Liver (tissue), 9 donors: ENCODE measurements around the gene CDR2. TPM values are rescaled to one million over a fixed set of nuclear protein-coding genes. Genes with fewer than 3 reads are reported as not detected.

Source experiments
- DNase-seq: peaks from one replicate; pipeline ENCODE4 v3.0.0-alpha.2; 2017; ENCODE audit warnings: low spot score
- H3K27ac ChIP-seq, 2 donors: one replicate each; pipeline ENCODE4 v1.7.0; 2013; ENCODE audit warnings: inconsistent platforms in 2 of 2, low read length in 2 of 2, control low read depth in 1 of 2, low read depth in 1 of 2, mild to moderate bottlenecking in 1 of 2
- H3K27me3 ChIP-seq, 4 donors: one replicate each; pipeline versions ENCODE4 v1.6.1 to v1.7.0; 2013; ENCODE audit warnings: low read length in 3 of 4, inconsistent platforms in 1 of 4, mild to moderate bottlenecking in 1 of 4, moderate library complexity in 1 of 4; ENCODE audit not compliant: control insufficient read depth in 4 of 4, insufficient read depth in 4 of 4
- H3K36me3 ChIP-seq, 4 donors: one replicate each; pipeline versions ENCODE4 v1.6.1 to v1.7.0; 2013; ENCODE audit warnings: low read length in 3 of 4, mild to moderate bottlenecking in 3 of 4, low read depth in 1 of 4, moderate library complexity in 1 of 4; ENCODE audit not compliant: control insufficient read depth in 4 of 4, insufficient read depth in 3 of 4
- H3K4me1 ChIP-seq, 4 donors: one replicate each; pipeline versions ENCODE4 v1.6.1 to v1.7.0; 2013; ENCODE audit warnings: low read length in 3 of 4, mild to moderate bottlenecking in 3 of 4, moderate library complexity in 1 of 4; ENCODE audit not compliant: control insufficient read depth in 4 of 4, insufficient read depth in 4 of 4
- H3K4me3 ChIP-seq, 3 donors: one replicate each; pipeline versions ENCODE4 v1.6.1 to v1.7.0; 2013; ENCODE audit warnings: low read length in 3 of 3, control low read depth in 1 of 3, low read depth in 1 of 3, mild to moderate bottlenecking in 1 of 3
- H3K9ac ChIP-seq, 2 donors: one replicate each; pipeline ENCODE4 v1.7.0; 2013; ENCODE audit warnings: low read length in 2 of 2, mild to moderate bottlenecking in 2 of 2, moderate library complexity in 2 of 2, control low read depth in 1 of 2, low read depth in 1 of 2
- H3K9me3 ChIP-seq, 4 donors: one replicate each; pipeline versions ENCODE4 v1.6.1 to v1.7.0; 2013; ENCODE audit warnings: low read length in 3 of 4; ENCODE audit not compliant: control insufficient read depth in 4 of 4
- FOXA1 ChIP-seq: IDR thresholded peaks from 2 replicates; pipeline ENCODE4 v1.6.1; 2016; ENCODE audit warnings: antibody characterized with exemption
- FOXA2 ChIP-seq: IDR thresholded peaks from 2 replicates; pipeline ENCODE4 v1.6.1; 2016; ENCODE audit warnings: antibody characterized with exemption
- GABPA ChIP-seq, 2 donors: IDR thresholded peaks in 1 of 2; conservative IDR thresholded peaks in 1 of 2; 2 replicates each; pipeline ENCODE4 v1.6.1; 2016; ENCODE audit warnings: antibody characterized with exemption in 2 of 2, mild to moderate bottlenecking in 1 of 2, moderate library complexity in 1 of 2
- HNF4A ChIP-seq, 2 donors: conservative IDR thresholded peaks; 2 replicates each; pipeline ENCODE4 v1.6.1; 2016; ENCODE audit warnings: antibody characterized with exemption in 2 of 2, mild to moderate bottlenecking in 2 of 2
- HNF4G ChIP-seq: IDR thresholded peaks from 2 replicates; pipeline ENCODE4 v1.6.1; 2016; ENCODE audit warnings: antibody characterized with exemption
- JUND ChIP-seq, 2 donors: IDR thresholded peaks; 2 replicates each; pipeline ENCODE4 v1.6.1; 2016; ENCODE audit warnings: antibody characterized with exemption in 2 of 2
- NR2F2 ChIP-seq: IDR thresholded peaks from 2 replicates; pipeline ENCODE4 v1.6.1; 2016; ENCODE audit warnings: antibody characterized with exemption
- RAD21 ChIP-seq, 2 donors: IDR thresholded peaks; 2 replicates each; pipeline ENCODE4 v1.6.1; 2016; ENCODE audit warnings: antibody characterized with exemption in 2 of 2, mild to moderate bottlenecking in 2 of 2
- RXRA ChIP-seq, 2 donors: IDR thresholded peaks; 2 replicates each; pipeline ENCODE4 v1.6.1; 2017 to 2018; ENCODE audit warnings: antibody characterized with exemption in 2 of 2, mild to moderate bottlenecking in 1 of 2
- SP1 ChIP-seq: IDR thresholded peaks from 2 replicates; pipeline ENCODE4 v1.6.1; 2018; ENCODE audit warnings: antibody characterized with exemption, mild to moderate bottlenecking
- TAF1 ChIP-seq: conservative IDR thresholded peaks from 2 replicates; pipeline ENCODE4 v1.6.1; 2016; ENCODE audit warnings: antibody characterized with exemption, mild to moderate bottlenecking
- YY1 ChIP-seq: IDR thresholded peaks from 2 replicates; pipeline ENCODE4 v1.6.1; 2016; ENCODE audit warnings: antibody characterized with exemption, mild to moderate bottlenecking
- WGBS: extraction: QIAGEN DNeasy Blood & Tissue Kit; methylation state at CpG from one replicate; pipeline ENCODE4 v1.1.7; 2013; 5-methylcytosine and 5-hydroxymethylcytosine counted together
- polyA plus RNA-seq, 2 donors: library from polyadenylated mRNA; stranded (reverse) in 1 of 2; unstranded in 1 of 2; fragments of 200-250 nt in 1 of 2; fragments of >200 nt in 1 of 2; fragmentation: Nextera tagmentation in 1 of 2; extraction: Ambion mirVana in 1 of 2; gene quantifications; one replicate each; pipeline versions ENCODE4 v1.2.1 to v1.2.3, GENCODE V29; 2013 to 2015
- total RNA-seq, 2 donors: library from RNA; depleted of rRNA; stranded (reverse); fragments of >200 nt; gene quantifications; one replicate each; pipeline ENCODE4 v1.2.3, GENCODE V29; 2014
- TF ChIP-seq, protein P1 (sequence below): IDR thresholded peaks from 2 replicates; pipeline ENCODE4 v1.6.1; 2016; ENCODE audit warnings: antibody characterized with exemption, mild to moderate bottlenecking
- TF ChIP-seq, protein P2 (sequence below): IDR thresholded peaks from 2 replicates; pipeline ENCODE4 v1.6.1; 2016; ENCODE audit warnings: antibody characterized with exemption
- TF ChIP-seq, protein P3 (sequence below): IDR thresholded peaks from 2 replicates; pipeline ENCODE4 v1.6.1; 2016; ENCODE audit warnings: antibody characterized with exemption
- TF ChIP-seq, protein P4 (sequence below): fragments of 150-350 bp; IDR thresholded peaks from 2 replicates; pipeline ENCODE4 v1.5.1; 2017; ENCODE audit warnings: improper control_type of control experiment, low read depth, low read length; ENCODE audit not compliant: missing input control
- TF ChIP-seq, protein P5 (sequence below): IDR thresholded peaks from 2 replicates; pipeline ENCODE4 v1.6.1; 2016; ENCODE audit warnings: antibody characterized with exemption
- donor health status: healthy.
- donor health status: healthy.
- donor health status: healthy.
- donor health status: healthy.
- donor health status: healthy.

The CDR2 gene
- total and polyA plus RNA-seq, 4 donors = 2.9 to 12.1 (median 9.7) TPM

DNA sequence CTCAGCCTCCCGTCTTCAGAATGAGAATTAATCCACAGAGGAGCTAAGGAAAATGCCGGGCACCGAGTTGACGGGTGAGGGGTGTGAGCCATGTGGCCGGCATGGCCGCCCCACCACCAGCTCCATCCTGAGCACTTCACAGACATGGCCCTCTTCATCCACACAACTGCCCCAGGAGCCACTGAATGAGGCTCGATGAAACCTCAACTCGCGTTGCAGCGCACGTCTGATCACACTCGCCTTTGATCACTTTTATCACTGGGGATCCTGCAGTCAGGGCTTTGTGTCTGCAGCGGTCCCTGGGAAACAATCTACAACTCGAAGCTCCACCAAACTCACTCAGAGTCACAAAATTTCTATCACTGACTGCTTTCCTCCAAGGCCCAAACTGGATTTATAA, 46.7 kb upstream of the CDR2 start:
- Histone ChIP-seq H3K4me1 (peaks cover 0 to 9% (median 0%) of the 10 kb centered on the region in 4 donors), H3K9me3 (no peaks in the 10 kb centered on the region), H3K4me3 (no peak overlapping the region), H3K27ac (no peak overlapping the region), H3K36me3 (peaks cover 3 to 26% (median 10%) of the 10 kb centered on the region in 4 donors), H3K9ac (no peak overlapping the region), H3K27me3 (no peaks in the 10 kb centered on the region)
- DNase-seq = no peak
- WGBS = 98% methylated on average over 14 of the region's 14 CpGs
- TF ChIP-seq SP1 (no peak), GABPA (IDR thresholded peaks at IDR 0.05 in 1 of 2, conservative IDR thresholded peaks at IDR 0.05 in 1 of 2) (no peak), HNF4A (conservative IDR thresholded peaks at IDR 0.05) (no peak), NR2F2 (no peak), HNF4G (no peak), YY1 (no peak), JUND (IDR thresholded peaks at IDR 0.05) (no peak)
- TF ChIP-seq, protein P1, sequence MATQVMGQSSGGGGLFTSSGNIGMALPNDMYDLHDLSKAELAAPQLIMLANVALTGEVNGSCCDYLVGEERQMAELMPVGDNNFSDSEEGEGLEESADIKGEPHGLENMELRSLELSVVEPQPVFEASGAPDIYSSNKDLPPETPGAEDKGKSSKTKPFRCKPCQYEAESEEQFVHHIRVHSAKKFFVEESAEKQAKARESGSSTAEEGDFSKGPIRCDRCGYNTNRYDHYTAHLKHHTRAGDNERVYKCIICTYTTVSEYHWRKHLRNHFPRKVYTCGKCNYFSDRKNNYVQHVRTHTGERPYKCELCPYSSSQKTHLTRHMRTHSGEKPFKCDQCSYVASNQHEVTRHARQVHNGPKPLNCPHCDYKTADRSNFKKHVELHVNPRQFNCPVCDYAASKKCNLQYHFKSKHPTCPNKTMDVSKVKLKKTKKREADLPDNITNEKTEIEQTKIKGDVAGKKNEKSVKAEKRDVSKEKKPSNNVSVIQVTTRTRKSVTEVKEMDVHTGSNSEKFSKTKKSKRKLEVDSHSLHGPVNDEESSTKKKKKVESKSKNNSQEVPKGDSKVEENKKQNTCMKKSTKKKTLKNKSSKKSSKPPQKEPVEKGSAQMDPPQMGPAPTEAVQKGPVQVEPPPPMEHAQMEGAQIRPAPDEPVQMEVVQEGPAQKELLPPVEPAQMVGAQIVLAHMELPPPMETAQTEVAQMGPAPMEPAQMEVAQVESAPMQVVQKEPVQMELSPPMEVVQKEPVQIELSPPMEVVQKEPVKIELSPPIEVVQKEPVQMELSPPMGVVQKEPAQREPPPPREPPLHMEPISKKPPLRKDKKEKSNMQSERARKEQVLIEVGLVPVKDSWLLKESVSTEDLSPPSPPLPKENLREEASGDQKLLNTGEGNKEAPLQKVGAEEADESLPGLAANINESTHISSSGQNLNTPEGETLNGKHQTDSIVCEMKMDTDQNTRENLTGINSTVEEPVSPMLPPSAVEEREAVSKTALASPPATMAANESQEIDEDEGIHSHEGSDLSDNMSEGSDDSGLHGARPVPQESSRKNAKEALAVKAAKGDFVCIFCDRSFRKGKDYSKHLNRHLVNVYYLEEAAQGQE = no peak
- TF ChIP-seq, protein P2, sequence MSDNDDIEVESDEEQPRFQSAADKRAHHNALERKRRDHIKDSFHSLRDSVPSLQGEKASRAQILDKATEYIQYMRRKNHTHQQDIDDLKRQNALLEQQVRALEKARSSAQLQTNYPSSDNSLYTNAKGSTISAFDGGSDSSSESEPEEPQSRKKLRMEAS = no peak
- TF ChIP-seq, protein P3, sequence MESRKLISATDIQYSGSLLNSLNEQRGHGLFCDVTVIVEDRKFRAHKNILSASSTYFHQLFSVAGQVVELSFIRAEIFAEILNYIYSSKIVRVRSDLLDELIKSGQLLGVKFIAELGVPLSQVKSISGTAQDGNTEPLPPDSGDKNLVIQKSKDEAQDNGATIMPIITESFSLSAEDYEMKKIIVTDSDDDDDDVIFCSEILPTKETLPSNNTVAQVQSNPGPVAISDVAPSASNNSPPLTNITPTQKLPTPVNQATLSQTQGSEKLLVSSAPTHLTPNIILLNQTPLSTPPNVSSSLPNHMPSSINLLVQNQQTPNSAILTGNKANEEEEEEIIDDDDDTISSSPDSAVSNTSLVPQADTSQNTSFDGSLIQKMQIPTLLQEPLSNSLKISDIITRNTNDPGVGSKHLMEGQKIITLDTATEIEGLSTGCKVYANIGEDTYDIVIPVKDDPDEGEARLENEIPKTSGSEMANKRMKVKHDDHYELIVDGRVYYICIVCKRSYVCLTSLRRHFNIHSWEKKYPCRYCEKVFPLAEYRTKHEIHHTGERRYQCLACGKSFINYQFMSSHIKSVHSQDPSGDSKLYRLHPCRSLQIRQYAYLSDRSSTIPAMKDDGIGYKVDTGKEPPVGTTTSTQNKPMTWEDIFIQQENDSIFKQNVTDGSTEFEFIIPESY = no peak

DNA sequence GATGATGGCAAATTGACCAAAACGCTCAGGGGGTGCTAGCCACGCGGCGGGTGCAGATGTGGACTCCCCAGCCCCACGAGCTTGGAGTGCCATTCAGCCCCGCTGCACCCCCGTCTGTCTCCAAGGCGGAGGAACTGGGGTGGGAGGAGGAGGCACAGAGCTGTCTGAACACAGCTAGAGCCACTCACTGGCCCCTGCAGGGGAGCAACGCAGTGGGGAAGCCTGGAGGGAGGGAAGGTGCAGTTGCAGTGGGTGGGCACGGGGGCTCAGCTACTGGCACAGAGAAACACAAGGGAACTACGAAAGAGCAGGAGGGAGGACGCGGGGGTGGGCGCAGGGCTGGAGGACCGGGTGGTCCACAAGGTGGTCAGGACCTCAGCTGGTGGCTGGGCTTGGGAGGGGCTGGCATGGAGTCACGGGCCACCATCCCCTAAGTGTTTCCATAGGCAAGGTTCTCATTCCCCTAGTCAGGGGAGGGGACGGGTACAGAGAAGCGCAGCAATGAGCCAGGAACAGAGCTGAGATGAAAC, 46.3 kb upstream of the CDR2 start:
- Histone ChIP-seq H3K27ac (no peak overlapping the region), H3K36me3 (peaks cover 3 to 24% (median 9%) of the 10 kb centered on the region in 4 donors), H3K27me3 (no peaks in the 10 kb centered on the region), H3K9ac (no peak overlapping the region), H3K9me3 (no peaks in the 10 kb centered on the region), H3K4me3 (no peak overlapping the region), H3K4me1 (peaks cover 0 to 9% (median 0%) of the 10 kb centered on the region in 4 donors)
- DNase-seq = no peak
- WGBS = 98% methylated on average over 18 of the region's 18 CpGs
- TF ChIP-seq RAD21 (IDR thresholded peaks at IDR 0.05) (no peak), NR2F2 (no peak), FOXA1 (no peak), RXRA (IDR thresholded peaks at IDR 0.05) (no peak), TAF1 (no peak), HNF4A (conservative IDR thresholded peaks at IDR 0.05) (no peak), GABPA (IDR thresholded peaks at IDR 0.05 in 1 of 2, conservative IDR thresholded peaks at IDR 0.05 in 1 of 2) (no peak), FOXA2 (no peak), YY1 (no peak), SP1 (no peak), JUND (IDR thresholded peaks at IDR 0.05) (no peak), HNF4G (no peak)
- TF ChIP-seq, protein P4, sequence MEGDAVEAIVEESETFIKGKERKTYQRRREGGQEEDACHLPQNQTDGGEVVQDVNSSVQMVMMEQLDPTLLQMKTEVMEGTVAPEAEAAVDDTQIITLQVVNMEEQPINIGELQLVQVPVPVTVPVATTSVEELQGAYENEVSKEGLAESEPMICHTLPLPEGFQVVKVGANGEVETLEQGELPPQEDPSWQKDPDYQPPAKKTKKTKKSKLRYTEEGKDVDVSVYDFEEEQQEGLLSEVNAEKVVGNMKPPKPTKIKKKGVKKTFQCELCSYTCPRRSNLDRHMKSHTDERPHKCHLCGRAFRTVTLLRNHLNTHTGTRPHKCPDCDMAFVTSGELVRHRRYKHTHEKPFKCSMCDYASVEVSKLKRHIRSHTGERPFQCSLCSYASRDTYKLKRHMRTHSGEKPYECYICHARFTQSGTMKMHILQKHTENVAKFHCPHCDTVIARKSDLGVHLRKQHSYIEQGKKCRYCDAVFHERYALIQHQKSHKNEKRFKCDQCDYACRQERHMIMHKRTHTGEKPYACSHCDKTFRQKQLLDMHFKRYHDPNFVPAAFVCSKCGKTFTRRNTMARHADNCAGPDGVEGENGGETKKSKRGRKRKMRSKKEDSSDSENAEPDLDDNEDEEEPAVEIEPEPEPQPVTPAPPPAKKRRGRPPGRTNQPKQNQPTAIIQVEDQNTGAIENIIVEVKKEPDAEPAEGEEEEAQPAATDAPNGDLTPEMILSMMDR = no peak
- TF ChIP-seq, protein P2 = no peak
- TF ChIP-seq, protein P5, sequence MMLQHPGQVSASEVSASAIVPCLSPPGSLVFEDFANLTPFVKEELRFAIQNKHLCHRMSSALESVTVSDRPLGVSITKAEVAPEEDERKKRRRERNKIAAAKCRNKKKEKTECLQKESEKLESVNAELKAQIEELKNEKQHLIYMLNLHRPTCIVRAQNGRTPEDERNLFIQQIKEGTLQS = no peak
- TF ChIP-seq, protein P3 = no peak
- TF ChIP-seq, protein P1 = no peak
